Measurements from ENCODE around the gene CALML4.

CALML4 gene

GRCh38 chr15:68201153-68201878 lies 3.8 kb downstream of the CALML4 start:
- no peak for TF ChIP-seq JUND (IDR thresholded peaks at IDR 0.05; ENCODE audit: low read depth)
- in situ Hi-C loops (cut with HindIII; ENCODE audit: low pct_unique_long_range_greater_than_20kb, low sequenced_read_pairs), result no loop called here
- DNase-seq (ENCODE audit: low read depth in 1 of 2, low spot score in 1 of 2), result no peak

GRCh38 chr15:68200016-68200861 lies 4.9 kb downstream of the CALML4 start:
- no peak for DNase-seq (ENCODE audit: low read depth in 1 of 2, low spot score in 1 of 2)
- no peak for TF ChIP-seq JUND (IDR thresholded peaks at IDR 0.05; ENCODE audit: low read depth)
- in situ Hi-C loops (cut with HindIII; ENCODE audit: low pct_unique_long_range_greater_than_20kb, low sequenced_read_pairs), result no loop called here

- no peak for TF ChIP-seq JUND (IDR thresholded peaks at IDR 0.05; ENCODE audit: low read depth)
- in situ Hi-C loops (cut with HindIII; ENCODE audit: low pct_unique_long_range_greater_than_20kb, low sequenced_read_pairs), result no loop called here
- DNase-seq (ENCODE audit: low read depth in 1 of 2, low spot score in 1 of 2), result no peak
Observed at GRCh38 chr15:68199340-68199739, 5.8 kb downstream of the CALML4 start.

- DNase-seq (ENCODE audit: low read depth in 1 of 2, low spot score in 1 of 2), result no peak
- in situ Hi-C loops (cut with HindIII; ENCODE audit: low pct_unique_long_range_greater_than_20kb, low sequenced_read_pairs), result no loop called here
- TF ChIP-seq JUND (IDR thresholded peaks at IDR 0.05; ENCODE audit: low read depth), result no peak
Observed at GRCh38 chr15:68197661-68198437, 7.3 kb downstream of the CALML4 start.

DNA sequence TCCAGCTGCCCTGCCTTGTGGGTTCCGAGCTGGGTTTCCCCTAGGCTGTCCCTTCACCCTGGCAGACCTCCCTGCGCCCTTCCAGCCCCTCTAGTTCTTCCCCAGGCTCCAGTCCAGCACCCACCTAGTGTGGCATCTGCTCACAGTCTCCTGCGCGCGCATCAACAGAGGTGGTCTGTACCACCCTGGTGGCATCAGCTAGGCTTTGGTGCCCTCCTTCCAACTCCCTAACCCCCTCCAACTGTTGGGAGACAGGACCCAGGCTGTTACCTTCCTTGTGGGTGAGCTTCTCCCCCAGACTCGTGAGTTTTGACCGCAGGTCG lies 8.0 kb downstream of the CALML4 start:
- in situ Hi-C loops (cut with HindIII; ENCODE audit: low pct_unique_long_range_greater_than_20kb, low sequenced_read_pairs), result no loop called here
- TF ChIP-seq JUND (IDR thresholded peaks at IDR 0.05; ENCODE audit: low read depth), result no peak
- no peak for DNase-seq (ENCODE audit: low read depth in 1 of 2, low spot score in 1 of 2)

DNA sequence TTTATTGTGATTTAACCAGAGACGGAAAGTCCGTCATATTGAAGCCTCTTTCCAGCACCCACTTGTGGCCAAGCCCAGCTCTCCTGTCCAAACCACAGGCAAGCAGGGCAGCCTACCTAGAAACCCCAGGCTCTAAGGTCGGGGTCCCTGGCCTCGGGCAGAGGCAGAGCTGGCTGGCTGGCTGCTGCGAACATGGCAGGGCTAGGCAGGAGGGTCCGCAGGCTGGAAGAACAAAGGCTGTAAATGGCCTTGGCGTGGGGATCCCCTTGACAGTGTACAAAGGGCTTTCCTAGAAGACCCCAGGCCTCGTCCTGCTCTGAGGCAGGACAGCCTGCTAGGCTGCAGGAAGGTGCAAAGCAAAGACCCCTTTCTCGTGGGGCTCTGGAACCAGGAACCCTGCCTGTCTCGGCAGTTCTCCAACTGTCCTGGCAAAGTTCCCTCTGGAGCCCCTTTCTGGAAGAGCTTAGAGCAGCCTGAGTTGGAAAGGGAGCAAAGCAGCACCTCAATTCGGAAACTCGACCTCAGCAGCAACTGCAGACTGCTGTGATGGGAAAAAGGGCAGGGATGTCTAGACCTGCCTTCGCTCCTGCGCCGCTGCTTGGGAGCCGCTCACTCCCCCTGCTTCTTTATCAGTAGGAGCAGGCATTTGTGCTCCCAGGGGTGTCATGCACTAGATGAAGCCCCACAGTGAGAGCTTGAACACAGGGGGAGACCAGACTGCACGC lies 8.5 kb downstream of the CALML4 start:
- TF ChIP-seq JUND (IDR thresholded peaks at IDR 0.05; ENCODE audit: low read depth), result no peak
- in situ Hi-C loops (cut with HindIII; ENCODE audit: low pct_unique_long_range_greater_than_20kb, low sequenced_read_pairs), result no loop called here
- DNase-seq (ENCODE audit: low read depth in 1 of 2, low spot score in 1 of 2), result no peak

- TF ChIP-seq JUND (IDR thresholded peaks at IDR 0.05; ENCODE audit: low read depth), result no peak
- in situ Hi-C loops (cut with HindIII; ENCODE audit: low pct_unique_long_range_greater_than_20kb, low sequenced_read_pairs), result no loop called here
- no peak for DNase-seq (ENCODE audit: low read depth in 1 of 2, low spot score in 1 of 2)
Observed at GRCh38 chr15:68195336-68196112, 9.6 kb downstream of the CALML4 start.

GRCh38 chr15:68192804-68193486 lies 12.2 kb downstream of the CALML4 start:
- no peak for DNase-seq (ENCODE audit: low read depth in 1 of 2, low spot score in 1 of 2)
- no peak for TF ChIP-seq JUND (IDR thresholded peaks at IDR 0.05; ENCODE audit: low read depth)
- in situ Hi-C loops (cut with HindIII; ENCODE audit: low pct_unique_long_range_greater_than_20kb, low sequenced_read_pairs), result no loop called here

- in situ Hi-C loops (cut with HindIII; ENCODE audit: low pct_unique_long_range_greater_than_20kb, low sequenced_read_pairs), result no loop called here
- DNase-seq (ENCODE audit: low read depth in 1 of 2, low spot score in 1 of 2), result no peak
- TF ChIP-seq JUND (IDR thresholded peaks at IDR 0.05; ENCODE audit: low read depth), result no peak
Observed at GRCh38 chr15:68192117-68192516, 13.0 kb downstream of the CALML4 start.

GRCh38 chr15:68191555-68191954 lies 13.6 kb downstream of the CALML4 start:
- DNase-seq (ENCODE audit: low read depth in 1 of 2, low spot score in 1 of 2), result peak in 1 of 2 experiments; percentile 25
- in situ Hi-C loops (cut with HindIII; ENCODE audit: low pct_unique_long_range_greater_than_20kb, low sequenced_read_pairs), result no loop called here
- no peak for TF ChIP-seq JUND (IDR thresholded peaks at IDR 0.05; ENCODE audit: low read depth)

GRCh38 chr15:68190048-68190447 lies 15.1 kb downstream of the CALML4 start:
- in situ Hi-C loops (cut with HindIII; ENCODE audit: low pct_unique_long_range_greater_than_20kb, low sequenced_read_pairs), result no loop called here

More at GRCh38 chr15:68190048-68190447, 15.1 kb downstream of the CALML4 start:
- no peak for TF ChIP-seq JUND (IDR thresholded peaks at IDR 0.05; ENCODE audit: low read depth)
- no peak for DNase-seq (ENCODE audit: low read depth in 1 of 2, low spot score in 1 of 2)

All from T47D (cell line).